B cell (primary cell): ENCODE measurements around the gene RIPOR2. TPM values are rescaled to one million over a fixed set of nuclear protein-coding genes. Genes with fewer than 3 reads are reported as not detected.
"Not testable (repeated sequence)": the region's sequence is repeated elsewhere in the genome, so short reads cannot be mapped to it uniquely, and the experiment has no call there.

ENCODE experiments used
- ATAC-seq: fragments of 200-7000 bp; cut with Tn5 transposase; one replicate; pipeline ENCODE4 v1.10.0; 2021; ENCODE audit warnings: low read depth, mild to moderate bottlenecking, moderate number of reproducible peaks, moderate library complexity
- CTCF ChIA-PET: fragments of 350-600 bp; sonication (Branson Sonifier 250); formaldehyde crosslinking; loops from one replicate; lab custom pipeline; 2021; ENCODE audit warnings: antibody characterized with exemption, inconsistent platforms; lab: Charles Lee
- POLR2A ChIA-PET: fragments of 350-600 bp; sonication (Branson Sonifier 250); formaldehyde crosslinking; loops from one replicate; lab custom pipeline; 2021; ENCODE audit warnings: antibody characterized with exemption; lab: Charles Lee
- DNase-seq: peaks from one replicate; pipeline ENCODE4 v3.0.0; 2013
- H2AFZ ChIP-seq: 2 replicates; pipeline ENCODE4 v1.6.1; 2012; ENCODE audit warnings: mild to moderate bottlenecking, low read depth, low read length; ENCODE audit not compliant: insufficient read depth, poor library complexity, severe bottlenecking
- H3K27ac ChIP-seq, 2 donors: 1 replicate in 1 of 2; 2 replicates in 1 of 2; pipeline ENCODE4 v1.5.1; 2012 to 2013; ENCODE audit warnings: low read length in 2 of 2, mild to moderate bottlenecking in 2 of 2, moderate library complexity in 1 of 2
- H3K27me3 ChIP-seq, 4 experiments: fragments of 200-600 bp in 1 of 4; sonication (generic) in 1 of 4; replicated peaks in 1 of 4; 1 replicate in 2 of 4; 2 replicates in 2 of 4; pipeline versions ENCODE4 v1.6.1 to v1.7.0; 2013 to 2016; ENCODE audit warnings: low read length in 3 of 4, mild to moderate bottlenecking in 2 of 4, mixed read lengths in 1 of 4, moderate library complexity in 1 of 4; ENCODE audit not compliant: insufficient read depth in 4 of 4, control insufficient read depth in 3 of 4; ENCODE audit errors: control extremely low read depth in 1 of 4
- H3K36me3 ChIP-seq, 2 experiments: replicated peaks in 1 of 2; 1 replicate in 1 of 2; 2 replicates in 1 of 2; pipeline versions ENCODE4 v1.6.1 to v1.7.1; 2013; ENCODE audit warnings: low read length in 1 of 2; ENCODE audit not compliant: insufficient read depth in 2 of 2, control insufficient read depth in 1 of 2; ENCODE audit errors: control extremely low read depth in 1 of 2, extremely low read depth in 1 of 2
- H3K4me1 ChIP-seq, 2 donors: fragments of 200-600 bp in 1 of 2; sonication (generic) in 1 of 2; 1 replicate in 1 of 2; 2 replicates in 1 of 2; pipeline versions ENCODE4 v1.5.1 to v1.6.1; 2013 to 2017; ENCODE audit warnings: low read length in 2 of 2; ENCODE audit not compliant: control insufficient read depth in 2 of 2, insufficient read depth in 2 of 2
- H3K4me2 ChIP-seq: replicated peaks from 2 replicates; pipeline ENCODE3; 2012; ENCODE audit warnings: mild to moderate bottlenecking, low read depth, low read length; ENCODE audit not compliant: poor library complexity, severe bottlenecking
- H3K4me3 ChIP-seq, 5 experiments: fragments of 200-600 bp in 1 of 5; sonication (generic) in 1 of 5; 1 replicate in 3 of 5; 2 replicates in 2 of 5; pipeline versions ENCODE4 v1.5.1 to v1.7.0; 2011 to 2016; ENCODE audit warnings: low read length in 4 of 5, mild to moderate bottlenecking in 4 of 5, low read depth in 2 of 5, control low read depth in 1 of 5, moderate library complexity in 1 of 5; ENCODE audit not compliant: insufficient read depth in 1 of 5; ENCODE audit errors: control extremely low read depth in 1 of 5, extremely low read depth in 1 of 5
- H3K79me2 ChIP-seq: fragments of 200-600 bp; sonication (generic); one replicate; pipeline ENCODE4 v1.6.0; 2016; ENCODE audit warnings: low read length; ENCODE audit not compliant: control insufficient read depth, insufficient read depth
- H3K9ac ChIP-seq: fragments of 200-600 bp; sonication (generic); 2 replicates; pipeline ENCODE4 v1.6.1; 2017; ENCODE audit warnings: mild to moderate bottlenecking, low read length, moderate library complexity
- H3K9me3 ChIP-seq, 3 donors: one replicate each; pipeline versions ENCODE4 v1.6.1 to v1.7.1; 2013; ENCODE audit warnings: low read length in 2 of 3; ENCODE audit not compliant: control insufficient read depth in 2 of 3, insufficient read depth in 1 of 3; ENCODE audit errors: control extremely low read depth in 1 of 3
- H4K20me1 ChIP-seq: 2 replicates; pipeline ENCODE4 v1.6.0; 2012; ENCODE audit warnings: mild to moderate bottlenecking, low read length; ENCODE audit not compliant: insufficient read depth, control insufficient read depth, poor library complexity, severe bottlenecking
- H3K27ac Mint-ChIP-seq: one replicate; pipeline ENCODE4 v1.8.0; 2021; ENCODE audit warnings: mixed read lengths
- H3K27me3 Mint-ChIP-seq: one replicate; pipeline ENCODE4 v1.8.0; 2021; ENCODE audit warnings: mixed read lengths
- H3K4me1 Mint-ChIP-seq: one replicate; pipeline ENCODE4 v1.8.0; 2021; ENCODE audit warnings: mixed read lengths
- H3K4me3 Mint-ChIP-seq: one replicate; pipeline ENCODE4 v1.8.0; 2021; ENCODE audit warnings: mixed read lengths
- H3K9me3 Mint-ChIP-seq: one replicate; pipeline ENCODE4 v1.8.0; 2022; ENCODE audit warnings: mixed read lengths; ENCODE audit not compliant: insufficient read depth
- CTCF ChIP-seq: fragments of 200-600 bp; IDR thresholded peaks from one replicate; pipeline ENCODE4 v1.8.0; 2022; ENCODE audit warnings: antibody characterized with exemption, mild to moderate bottlenecking
- EZH2 ChIP-seq: IDR thresholded peaks from 2 replicates; pipeline ENCODE4 v1.6.1; 2012; ENCODE audit warnings: borderline replicate concordance, low read depth, mild to moderate bottlenecking, moderate library complexity, low read length; ENCODE audit not compliant: insufficient read depth, poor library complexity, severe bottlenecking
- WGBS: methylation state at CpG from one replicate; pipeline ENCODE4 v1.1.5; 2013; ENCODE audit warnings: missing lambda C conversion rate; ENCODE audit not compliant: insufficient coverage; 5-methylcytosine and 5-hydroxymethylcytosine counted together
- intact Hi-C: fragments of 100-400 bp; cut with micrococcal nuclease; formaldehyde crosslinking; loops from one replicate; pipeline ENCODE4 v1.10.0; 2022
- polyA plus RNA-seq: library from polyadenylated mRNA; depleted of rRNA; stranded (reverse); fragments of >200 nt; gene quantifications from 2 replicates; pipeline ENCODE4 v1.2.3, GENCODE V29; 2012
- total RNA-seq, 2 donors: library from RNA; stranded (reverse); fragments of 120-200 nt in 1 of 2; gene quantifications; 1 replicate in 1 of 2; 2 replicates in 1 of 2; pipeline versions ENCODE4 v1.2.3 to v1.2.4, GENCODE V29; 2013 to 2022

The RIPOR2 gene
- total and polyA plus RNA-seq, 2 donors (not counting 1 experiment from before 2014, with no cell fraction given) = 300 to 430 TPM

- Histone ChIP-seq H3K9ac (peak overlapping the region; percentile 84), H4K20me1 (peaks cover 91% of the 10 kb centered on the region), H3K4me2 (peak overlapping the region; percentile 77), H3K36me3 (peaks cover 13 to 82% of the 10 kb centered on the region in 2 experiments), H2AFZ (no peak overlapping the region), H3K4me3 (peak overlapping the region; percentile 12 to 86 (median 16)), H3K4me1 (peaks cover 85 to 92% of the 10 kb centered on the region in 2 donors), H3K9me3 (no peaks in the 10 kb centered on the region), H3K27me3 (no peaks in the 10 kb centered on the region), H3K27ac (peak overlapping the region; percentile 32 to 93), H3K79me2 (peaks cover 100% of the 10 kb centered on the region)
- ATAC-seq = no peak
- Mint-ChIP-seq H3K27ac (peak overlapping the region; percentile 84), H3K4me1 (peaks cover 87% of the 10 kb centered on the region), H3K27me3 (no peaks in the 10 kb centered on the region), H3K9me3 (peaks cover 4% of the 10 kb centered on the region), H3K4me3 (peak overlapping the region; percentile 82)
- no peak for TF ChIP-seq CTCF
- TF ChIP-seq EZH2 = no peak
- ChIA-PET CTCF (interaction anchor here (0.8 to 19.0 kb wide), 9 partner anchors 8 to 143 kb away, joined by 3 to 465 read pairs (median 4); no protein-coding TSS in a partner anchor), POLR2A (interaction anchor here (3.0 kb wide), 1 partner anchor 64 kb away, joined by 10 read pairs; no protein-coding TSS in a partner anchor)
- 91% methylated on average over 2 of the region's 3 CpGs for WGBS
- intact Hi-C loops = no loop called here
- peak; percentile 21 for DNase-seq
These were observed 8.3 kb downstream of the RIPOR2 start for GRCh38 chr6:24927277-24927955.

GRCh38 chr6:24926647-24927046 is 9.1 kb downstream of the RIPOR2 start:
- peak overlapping the region in 3 of 5 experiments; percentile 28 to 50 (median 33) for H3K4me3 ChIP-seq
- peak overlapping the region; percentile 48 for H3K9ac ChIP-seq
- H3K4me1 ChIP-seq = peaks cover 89 to 94% of the 10 kb centered on the region in 2 donors
- Mint-ChIP-seq H3K27ac (peak overlapping the region; percentile 60), H3K4me3 (peak overlapping the region; percentile 66), H3K4me1 (peaks cover 85% of the 10 kb centered on the region)
- H3K36me3 ChIP-seq = peaks cover 12 to 82% of the 10 kb centered on the region in 2 experiments
- H3K9me3 Mint-ChIP-seq, ATAC-seq, H3K9me3 ChIP-seq, H3K27me3 ChIP-seq, H2AFZ ChIP-seq, DNase-seq, H3K27me3 Mint-ChIP-seq, intact Hi-C loops: not testable (repeated sequence)
- POLR2A ChIA-PET = interaction anchor here (1.8 kb wide), 1 partner anchor 22 kb away, joined by 8 read pairs; no protein-coding TSS in a partner anchor
- H3K4me2 ChIP-seq = peak overlapping the region; percentile 77
- H3K79me2 ChIP-seq = peaks cover 100% of the 10 kb centered on the region
- peaks cover 92% of the 10 kb centered on the region for H4K20me1 ChIP-seq
- H3K27ac ChIP-seq = peak overlapping the region in 1 of 2 donors; percentile 93
- 100% methylated on average over 1 of the region's 3 CpGs for WGBS
- CTCF ChIA-PET = interaction anchor here (0.5 to 19.0 kb wide), 12 partner anchors 9 to 141 kb away, joined by 3 to 465 read pairs (median 6); partner anchors contain the start of gene RIPOR2
